ENCODE results near the gene COG6.

Gene COG6

DNA sequence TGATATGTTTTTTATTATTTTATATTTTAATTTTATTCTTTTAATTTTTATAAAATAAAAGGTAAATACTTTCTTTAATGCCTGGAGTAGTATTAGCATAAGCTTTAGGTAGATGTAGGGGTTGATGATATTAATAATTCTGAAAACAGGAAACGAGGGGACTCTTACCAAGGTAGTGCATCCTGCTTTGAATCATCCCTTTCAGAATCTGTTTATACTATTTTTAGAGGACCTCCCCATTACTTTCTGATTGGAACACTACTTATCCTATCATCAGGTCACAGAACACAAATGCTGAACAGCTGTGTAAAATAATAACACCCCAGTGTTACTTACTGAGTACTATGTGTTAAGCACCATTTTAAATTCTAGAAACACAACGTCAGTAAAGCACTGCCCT is 27.3 kb downstream of the COG6 start:
- no peak for DNase-seq

DNA sequence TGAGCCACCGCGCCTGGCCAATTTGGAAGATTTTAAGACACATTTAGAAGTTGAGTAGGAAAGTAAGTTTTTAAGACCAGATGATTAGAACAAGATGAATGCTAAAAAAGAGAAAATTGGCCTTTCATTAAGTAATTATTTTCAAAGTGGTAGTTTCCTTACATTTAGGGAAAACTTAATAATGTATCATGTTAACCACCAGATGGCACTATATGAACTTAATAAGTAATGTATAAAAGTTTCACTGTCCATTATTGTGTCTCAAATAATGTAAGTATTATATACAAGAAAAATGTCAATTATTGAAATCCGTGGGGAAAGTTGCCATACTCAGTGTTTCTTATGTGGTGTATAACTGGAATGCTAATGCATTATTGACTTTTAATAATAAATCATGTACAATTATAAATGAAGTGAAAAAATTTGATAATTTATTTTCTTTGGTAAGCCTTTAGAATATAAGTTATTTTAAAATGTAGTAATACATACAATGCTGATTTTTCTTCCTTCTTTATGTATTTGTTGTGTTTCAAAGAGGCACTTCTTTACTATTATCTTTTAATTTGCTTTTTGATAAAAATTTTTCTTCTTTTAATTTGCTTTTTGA is 29.2 kb downstream of the COG6 start:
- DNase-seq, result peak; percentile 54

- no peak for DNase-seq
Measured at GRCh38 chr13:39685652-39686051, 30.2 kb downstream of the COG6 start.

- no peak for DNase-seq
Measured at GRCh38 chr13:39688278-39688677, 32.8 kb downstream of the COG6 start.

GRCh38 chr13:39688699-39689405 is 33.4 kb downstream of the COG6 start:
- DNase-seq, result no peak

GRCh38 chr13:39692660-39693438 is 37.4 kb downstream of the COG6 start:
- no peak for DNase-seq

DNA sequence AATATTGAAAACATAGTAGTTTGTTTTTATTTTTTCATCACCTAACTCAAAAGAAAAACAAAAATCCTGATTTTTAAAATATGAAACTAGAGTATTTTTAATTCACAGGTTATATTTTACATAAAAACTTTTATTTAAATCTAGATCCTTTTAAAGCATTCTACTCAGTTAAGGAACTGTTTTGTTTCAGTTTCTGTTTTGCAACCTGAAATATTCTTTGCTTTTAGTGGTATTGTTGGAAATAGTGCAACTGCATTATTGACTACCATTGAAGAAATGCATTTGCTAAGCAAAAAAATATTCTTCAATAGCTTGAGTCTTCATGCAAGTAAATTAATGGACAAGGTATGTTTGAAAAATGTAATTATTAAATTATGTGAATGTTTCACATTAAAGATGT is 43.8 kb downstream of the COG6 start:
- DNase-seq, result no peak

GRCh38 chr13:39712626-39713025 is 57.2 kb downstream of the COG6 start:
- DNase-seq, result no peak

DNA sequence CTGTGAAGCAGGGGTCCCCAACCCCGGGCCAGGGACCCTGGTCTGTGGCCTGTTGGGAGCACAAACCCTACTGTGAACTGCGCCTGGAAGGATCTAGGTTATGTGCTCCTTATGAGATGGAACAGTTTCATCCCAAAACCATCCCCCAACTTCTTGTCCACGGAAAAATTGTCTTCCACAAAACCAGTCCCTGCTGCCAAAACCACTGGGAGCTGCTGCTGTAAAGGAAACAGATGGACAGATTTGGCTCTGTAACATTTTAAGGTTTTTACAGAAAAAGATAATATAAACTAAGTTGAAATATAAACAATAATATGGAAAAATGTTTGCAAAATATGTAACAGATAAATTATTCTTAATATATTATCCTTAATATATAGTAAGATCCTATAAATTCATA is 73.7 kb downstream of the COG6 start:
- DNase-seq, result peak; percentile 11

DNA sequence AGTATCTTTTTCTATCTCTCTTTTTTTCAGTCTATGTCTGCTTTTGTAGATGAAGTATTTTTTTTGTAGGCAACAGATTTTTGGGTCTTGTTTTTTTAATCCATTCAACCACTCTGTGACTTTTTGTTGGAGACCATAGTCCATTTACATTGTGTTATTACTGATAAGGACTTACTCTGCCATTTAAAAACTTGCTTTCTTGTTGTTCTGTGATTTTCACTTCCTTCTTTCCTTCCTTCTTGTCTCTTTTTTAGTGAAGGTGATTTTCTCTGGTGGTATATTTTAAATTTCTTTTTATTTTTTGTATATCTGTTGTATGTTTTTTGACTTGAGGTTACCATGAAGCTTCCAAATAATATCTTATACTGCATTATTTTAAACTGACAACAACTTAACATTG is 79.5 kb downstream of the COG6 start:
- no peak for DNase-seq

DNA sequence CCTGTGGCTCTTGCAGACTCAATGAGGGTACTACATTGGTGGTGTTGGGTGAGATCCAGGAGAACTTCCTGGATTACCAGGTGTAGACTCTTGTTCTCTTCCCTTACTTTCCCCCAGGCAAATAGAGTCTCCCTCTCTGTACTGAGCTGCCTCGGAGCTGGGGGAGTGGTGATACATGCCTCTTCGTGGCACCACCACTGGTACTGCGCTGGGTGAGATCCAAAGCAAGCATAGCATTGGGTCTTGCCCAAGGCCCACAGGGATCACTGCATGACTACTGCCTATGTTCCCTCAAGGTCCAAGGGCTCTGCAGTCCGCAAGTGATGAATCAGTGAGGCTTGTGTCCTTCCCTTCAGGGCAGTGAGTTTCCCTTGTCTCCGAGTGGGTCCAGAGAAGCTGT is 81.6 kb downstream of the COG6 start:
- DNase-seq, result no peak

- no peak for DNase-seq
Measured at GRCh38 chr13:39740761-39741160, 85.3 kb downstream of the COG6 start.

GRCh38 chr13:39748961-39749360 is 93.5 kb downstream of the COG6 start:
- DNase-seq, result no peak

GRCh38 chr13:39749528-39749927 is 94.1 kb downstream of the COG6 start:
- no peak for DNase-seq

DNA sequence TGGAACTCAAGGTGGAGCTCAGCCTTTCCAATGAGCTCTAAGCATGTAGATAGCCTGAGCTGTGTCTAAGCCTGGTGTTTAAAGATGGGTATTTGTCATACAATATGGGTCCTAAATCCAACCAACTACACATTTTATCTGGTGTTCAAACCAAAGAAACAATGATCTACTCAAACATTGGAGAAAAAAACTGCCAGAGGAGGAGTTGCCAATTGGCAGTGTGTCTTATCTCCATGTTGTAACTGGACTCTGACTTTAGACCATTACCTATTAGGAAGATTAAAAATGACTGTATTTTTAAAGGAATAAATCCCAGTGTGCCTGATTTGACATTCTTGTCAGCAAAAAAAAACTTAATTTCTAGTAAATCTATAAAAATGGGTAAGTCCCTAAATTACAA is 96.3 kb downstream of the COG6 start:
- no peak for DNase-seq

- no peak for DNase-seq
Measured at GRCh38 chr13:39760521-39760920, 105.1 kb downstream of the COG6 start.

- DNase-seq, result peak; percentile 95
Measured at GRCh38 chr13:39765801-39766463, 110.5 kb downstream of the COG6 start.

GRCh38 chr13:39766464-39767158 is 111.1 kb downstream of the COG6 start:
- DNase-seq, result no peak

GRCh38 chr13:39767791-39768517 is 112.5 kb downstream of the COG6 start:
- peak; percentile 51 for DNase-seq

- DNase-seq, result no peak
Measured at GRCh38 chr13:39768962-39769361, 113.5 kb downstream of the COG6 start.

- peak; percentile 69 for DNase-seq
Measured at GRCh38 chr13:39770221-39771090, 115.0 kb downstream of the COG6 start.

Measured in eye (tissue), 1 donor.